Fibroblast of lung (primary cell): ENCODE measurements around the gene BTBD17. TPM values are rescaled to one million over a fixed set of nuclear protein-coding genes. Genes with fewer than 3 reads are reported as not detected.

Experiments
- DNase-seq, 2 donors: peaks; one replicate each; pipeline versions ENCODE4 v3.0.0 to v3.0.0-alpha.2; 2010; ENCODE audit warnings: low read depth in 2 of 2
- H2AFZ ChIP-seq: 2 replicates; pipeline ENCODE4 v1.5.1; 2012; ENCODE audit warnings: low read length, control low read depth, inconsistent platforms
- H3K27ac ChIP-seq: 2 replicates; pipeline ENCODE4 v1.5.1; 2011; ENCODE audit warnings: low read length, control low read depth; ENCODE audit not compliant: insufficient read depth
- H3K27me3 ChIP-seq: 2 replicates; pipeline ENCODE4 v1.5.1; 2011; ENCODE audit warnings: mild to moderate bottlenecking, low read length; ENCODE audit not compliant: control insufficient read depth, insufficient read depth
- H3K36me3 ChIP-seq: 2 replicates; pipeline ENCODE4 v1.5.1; 2011; ENCODE audit warnings: low read length; ENCODE audit not compliant: control insufficient read depth, insufficient read depth
- H3K4me1 ChIP-seq: 2 replicates; pipeline ENCODE4 v1.5.1; 2011; ENCODE audit warnings: low read length; ENCODE audit not compliant: control insufficient read depth, insufficient read depth; ENCODE audit errors: extremely low read depth
- H3K4me2 ChIP-seq: 2 replicates; pipeline ENCODE4 v1.5.1; 2011; ENCODE audit warnings: low read length, control low read depth; ENCODE audit not compliant: insufficient read depth; ENCODE audit errors: extremely low read depth
- H3K4me3 ChIP-seq, 4 experiments: fragments of 200-600 bp in 1 of 4; sonication (generic) in 1 of 4; replicated peaks in 1 of 4; 2 replicates each; pipeline ENCODE4 v1.5.1; 2011 to 2016; ENCODE audit warnings: low read length in 4 of 4, low read depth in 3 of 4, mild to moderate bottlenecking in 3 of 4, control low read depth in 2 of 4, inconsistent platforms in 1 of 4, mixed read lengths in 1 of 4; ENCODE audit not compliant: insufficient read depth in 1 of 4; ENCODE audit errors: control extremely low read depth in 1 of 4
- H3K79me2 ChIP-seq: 2 replicates; pipeline ENCODE4 v1.5.1; 2012; ENCODE audit warnings: mild to moderate bottlenecking, low read length, inconsistent platforms; ENCODE audit not compliant: control insufficient read depth, insufficient read depth
- H3K9ac ChIP-seq: 2 replicates; pipeline ENCODE4 v1.5.1; 2011; ENCODE audit warnings: mild to moderate bottlenecking, low read length, control low read depth; ENCODE audit not compliant: insufficient read depth
- H3K9me3 ChIP-seq: 2 replicates; pipeline ENCODE4 v1.5.1; 2012; ENCODE audit warnings: low read depth, low read length; ENCODE audit not compliant: control insufficient read depth, insufficient read depth
- H4K20me1 ChIP-seq: 2 replicates; pipeline ENCODE4 v1.5.1; 2011; ENCODE audit warnings: low read length; ENCODE audit not compliant: control insufficient read depth, insufficient read depth; ENCODE audit errors: extremely low read depth
- CTCF ChIP-seq, 2 donors: IDR thresholded peaks in 1 of 2; conservative IDR thresholded peaks in 1 of 2; 1 replicate in 1 of 2; 2 replicates in 1 of 2; pipeline ENCODE4 v1.5.1; 2011 to 2012; ENCODE audit warnings: low read length in 2 of 2, control low read depth in 1 of 2, inconsistent platforms in 1 of 2, low read depth in 1 of 2, mild to moderate bottlenecking in 1 of 2
- EZH2 ChIP-seq: IDR thresholded peaks from 2 replicates; pipeline ENCODE4 v1.5.1; 2012; ENCODE audit warnings: low read length, control low read depth, mild to moderate bottlenecking; ENCODE audit errors: missing control alignments
- polyA plus RNA-seq, 2 donors: library from polyadenylated mRNA; depleted of rRNA in 1 of 2; stranded (reverse) in 1 of 2; unstranded in 1 of 2; fragments of >200 nt; gene quantifications; 2 replicates each; pipeline ENCODE4 v1.2.1, GENCODE V29; 2011 to 2012; ENCODE audit warnings: missing spikeins in 1 of 2
- total RNA-seq: library from RNA; depleted of rRNA; stranded (reverse); fragments of >200 nt; gene quantifications from 2 replicates; pipeline ENCODE4 v1.2.1, GENCODE V29; 2014

Gene BTBD17
- total and polyA plus RNA-seq, 2 donors (not counting 1 experiment from before 2014, with no cell fraction given): under 0.01 TPM; not detected in 1

- Histone ChIP-seq H3K36me3 (no peaks in the 10 kb centered on the region), H4K20me1 (no peaks in the 10 kb centered on the region), H3K4me1 (no peaks in the 10 kb centered on the region), H3K79me2 (no peaks in the 10 kb centered on the region), H3K27me3 (no peaks in the 10 kb centered on the region), H3K4me2 (no peak overlapping the region), H3K4me3 (no peak overlapping the region), H3K9ac (no peak overlapping the region), H3K9me3 (no peaks in the 10 kb centered on the region), H2AFZ (no peak overlapping the region), H3K27ac (no peak overlapping the region)
- TF ChIP-seq CTCF (conservative IDR thresholded peaks at IDR 0.05 in 1 of 2, IDR thresholded peaks at IDR 0.05 in 1 of 2; ENCODE audit: low read depth in 1 of 2, low read length in 2 of 2): no peak
- TF ChIP-seq EZH2: no peak
- no peak for DNase-seq
These were observed 3.0 kb downstream of the BTBD17 start for GRCh38 chr17:74358697-74359096.

GRCh38 chr17:74357466-74357809 lies 4.2 kb downstream of the BTBD17 start:
- Histone ChIP-seq H3K27me3 (no peaks in the 10 kb centered on the region), H3K36me3 (no peaks in the 10 kb centered on the region), H3K27ac (no peak overlapping the region), H4K20me1 (no peaks in the 10 kb centered on the region), H3K9ac (no peak overlapping the region), H3K9me3 (no peaks in the 10 kb centered on the region), H3K4me1 (no peaks in the 10 kb centered on the region), H3K4me2 (no peak overlapping the region), H3K4me3 (no peak overlapping the region), H3K79me2 (no peaks in the 10 kb centered on the region), H2AFZ (no peak overlapping the region)
- TF ChIP-seq EZH2 (no peak), CTCF (conservative IDR thresholded peaks at IDR 0.05 in 1 of 2, IDR thresholded peaks at IDR 0.05 in 1 of 2; ENCODE audit: low read depth in 1 of 2, low read length in 2 of 2) (no peak)
- no peak for DNase-seq

- no peak overlapping the region for H3K27ac ChIP-seq
- H3K36me3 ChIP-seq: no peaks in the 10 kb centered on the region
- no peak for DNase-seq
- H3K4me2 ChIP-seq: no peak overlapping the region
- H3K4me3 ChIP-seq: no peak overlapping the region
- H3K4me1 ChIP-seq: no peaks in the 10 kb centered on the region
- H4K20me1 ChIP-seq: no peaks in the 10 kb centered on the region
- H3K79me2 ChIP-seq: no peaks in the 10 kb centered on the region
- TF ChIP-seq CTCF (conservative IDR thresholded peaks at IDR 0.05 in 1 of 2, IDR thresholded peaks at IDR 0.05 in 1 of 2; ENCODE audit: low read depth in 1 of 2, low read length in 2 of 2): no peak
- TF ChIP-seq EZH2: no peak
- no peak overlapping the region for H2AFZ ChIP-seq
- H3K9me3 ChIP-seq: no peaks in the 10 kb centered on the region
- no peak overlapping the region for H3K9ac ChIP-seq
- no peaks in the 10 kb centered on the region for H3K27me3 ChIP-seq
These were observed 4.8 kb downstream of the BTBD17 start for GRCh38 chr17:74356646-74357465.
